Loucy (cell line): ENCODE results near the gene MAN1A2.

Source experiments
- H2AFZ ChIP-seq: fragments of 200-600 bp; sonication (generic); 2 replicates; pipeline ENCODE4 v1.6.0; 2016; ENCODE audit warnings: antibody characterized with exemption, mild to moderate bottlenecking, low read length, moderate library complexity
- H3F3A ChIP-seq: fragments of 200-600 bp; 2 replicates; pipeline ENCODE4 v1.6.0; 2016; ENCODE audit warnings: antibody characterized with exemption, low read depth, mild to moderate bottlenecking
- H3K27me3 ChIP-seq: fragments of 200-600 bp; sonication (generic); 2 replicates; pipeline ENCODE4 v1.6.1; 2014; ENCODE audit warnings: low read length, mild to moderate bottlenecking; ENCODE audit not compliant: insufficient read depth, poor library complexity, severe bottlenecking
- H3K36me3 ChIP-seq: fragments of 200-600 bp; sonication (generic); 2 replicates; pipeline ENCODE4 v1.6.1; 2016; ENCODE audit warnings: low read length; ENCODE audit not compliant: insufficient read depth
- H3K4me1 ChIP-seq: fragments of 200-600 bp; sonication (generic); 2 replicates; pipeline ENCODE4 v1.5.1; 2014; ENCODE audit warnings: low read length, mild to moderate bottlenecking; ENCODE audit not compliant: insufficient read depth, poor library complexity, severe bottlenecking
- H3K4me2 ChIP-seq: fragments of 200-600 bp; sonication (generic); 2 replicates; pipeline ENCODE4 v1.6.0; 2014; ENCODE audit warnings: antibody characterized with exemption, low read length, low read depth, mild to moderate bottlenecking; ENCODE audit not compliant: poor library complexity, severe bottlenecking
- H3K4me3 ChIP-seq: fragments of 200-600 bp; sonication (generic); 2 replicates; pipeline ENCODE4 v1.5.1; 2014; ENCODE audit warnings: low read length, mild to moderate bottlenecking, mixed read lengths; ENCODE audit not compliant: poor library complexity, severe bottlenecking
- H3K79me2 ChIP-seq: fragments of 200-600 bp; sonication (generic); 2 replicates; pipeline ENCODE4 v1.6.1; 2014; ENCODE audit warnings: low read length; ENCODE audit not compliant: insufficient read depth
- H3K9ac ChIP-seq: fragments of 200-600 bp; sonication (generic); 2 replicates; pipeline ENCODE4 v1.6.0; 2014; ENCODE audit warnings: mild to moderate bottlenecking, low read depth, low read length, moderate library complexity; ENCODE audit not compliant: poor library complexity, severe bottlenecking
- H3K9me2 ChIP-seq: fragments of 200-600 bp; sonication (generic); replicated peaks from 2 replicates; pipeline ENCODE4 v1.6.1; 2016; ENCODE audit warnings: low read depth, low read length, mixed read lengths
- H3K9me3 ChIP-seq: fragments of 200-600 bp; sonication (generic); 2 replicates; pipeline ENCODE4 v1.6.1; 2014; ENCODE audit warnings: mild to moderate bottlenecking, antibody characterized with exemption, low read length, low read depth; ENCODE audit not compliant: insufficient read depth
- H4K20me1 ChIP-seq: fragments of 200-600 bp; sonication (generic); 2 replicates; pipeline ENCODE4 v1.6.0; 2014; ENCODE audit warnings: antibody characterized with exemption, low read length, mild to moderate bottlenecking; ENCODE audit not compliant: insufficient read depth, poor library complexity, severe bottlenecking
- EZH2phosphoT487 ChIP-seq: fragments of 200-600 bp; IDR thresholded peaks from 2 replicates; pipeline ENCODE4 v1.6.1; 2018; ENCODE audit warnings: antibody characterized with exemption, mild to moderate bottlenecking, moderate library complexity, borderline replicate concordance
- TF ChIP-seq, protein P1 (sequence below): fragments of 200-600 bp; sonication (generic); conservative IDR thresholded peaks from 2 replicates; pipeline ENCODE4 v1.5.1; 2014; ENCODE audit warnings: mild to moderate bottlenecking, antibody characterized with exemption, low read length

MAN1A2 gene

GRCh38 chr1:117401761-117402160, 34.5 kb downstream of the MAN1A2 start:
- H3K9me2 ChIP-seq, result no peaks in the 10 kb centered on the region
- no peak overlapping the region for H2AFZ ChIP-seq
- no peaks in the 10 kb centered on the region for H3F3A ChIP-seq
- no peak for TF ChIP-seq EZH2phosphoT487
- TF ChIP-seq, protein P1, sequence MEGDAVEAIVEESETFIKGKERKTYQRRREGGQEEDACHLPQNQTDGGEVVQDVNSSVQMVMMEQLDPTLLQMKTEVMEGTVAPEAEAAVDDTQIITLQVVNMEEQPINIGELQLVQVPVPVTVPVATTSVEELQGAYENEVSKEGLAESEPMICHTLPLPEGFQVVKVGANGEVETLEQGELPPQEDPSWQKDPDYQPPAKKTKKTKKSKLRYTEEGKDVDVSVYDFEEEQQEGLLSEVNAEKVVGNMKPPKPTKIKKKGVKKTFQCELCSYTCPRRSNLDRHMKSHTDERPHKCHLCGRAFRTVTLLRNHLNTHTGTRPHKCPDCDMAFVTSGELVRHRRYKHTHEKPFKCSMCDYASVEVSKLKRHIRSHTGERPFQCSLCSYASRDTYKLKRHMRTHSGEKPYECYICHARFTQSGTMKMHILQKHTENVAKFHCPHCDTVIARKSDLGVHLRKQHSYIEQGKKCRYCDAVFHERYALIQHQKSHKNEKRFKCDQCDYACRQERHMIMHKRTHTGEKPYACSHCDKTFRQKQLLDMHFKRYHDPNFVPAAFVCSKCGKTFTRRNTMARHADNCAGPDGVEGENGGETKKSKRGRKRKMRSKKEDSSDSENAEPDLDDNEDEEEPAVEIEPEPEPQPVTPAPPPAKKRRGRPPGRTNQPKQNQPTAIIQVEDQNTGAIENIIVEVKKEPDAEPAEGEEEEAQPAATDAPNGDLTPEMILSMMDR, result no peak
- H3K4me2 ChIP-seq, result peak overlapping the region; percentile 7
- peaks cover 59% of the 10 kb centered on the region for H3K79me2 ChIP-seq
- H3K9ac ChIP-seq, result no peak overlapping the region
- H4K20me1 ChIP-seq, result no peaks in the 10 kb centered on the region
- peaks cover 10% of the 10 kb centered on the region; the same call in 1 of the 2 replicates for H3K9me3 ChIP-seq
- peaks cover 38% of the 10 kb centered on the region for H3K36me3 ChIP-seq
- H3K4me3 ChIP-seq, result no peak overlapping the region
- H3K4me1 ChIP-seq, result peaks cover 11% of the 10 kb centered on the region
- H3K27me3 ChIP-seq, result no peaks in the 10 kb centered on the region

DNA sequence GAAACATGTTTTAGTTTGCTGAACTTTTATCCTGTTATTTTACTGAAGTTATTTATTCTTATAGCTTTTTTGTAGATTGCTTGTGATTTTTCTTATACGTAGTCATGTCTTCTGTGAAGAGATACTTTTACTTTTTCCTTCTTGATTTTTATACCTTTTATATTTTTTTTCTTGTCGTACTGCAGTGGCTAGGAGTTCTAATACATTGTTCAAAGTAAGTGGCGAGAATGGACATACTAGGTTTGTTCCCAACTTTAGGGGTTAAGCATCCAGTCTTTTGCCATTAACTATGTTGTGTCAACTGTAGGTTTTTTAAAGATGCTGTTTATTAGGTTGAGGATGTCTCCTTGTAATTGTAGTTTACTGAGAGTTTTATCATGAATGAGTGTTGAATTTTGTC, 36.3 kb downstream of the MAN1A2 start:
- H3K4me3 ChIP-seq, result no peak overlapping the region
- no peak overlapping the region for H2AFZ ChIP-seq
- no peak overlapping the region for H3K4me2 ChIP-seq
- no peak overlapping the region for H3K9ac ChIP-seq
- H3K9me3 ChIP-seq, result peaks cover 10% of the 10 kb centered on the region; the same call in 1 of the 2 replicates
- H3F3A ChIP-seq, result no peaks in the 10 kb centered on the region
- peaks cover 11% of the 10 kb centered on the region for H3K4me1 ChIP-seq
- peaks cover 51% of the 10 kb centered on the region for H3K36me3 ChIP-seq
- peaks cover 44% of the 10 kb centered on the region for H3K79me2 ChIP-seq
- no peaks in the 10 kb centered on the region for H3K27me3 ChIP-seq
- no peak for TF ChIP-seq EZH2phosphoT487
- TF ChIP-seq, protein P1, result no peak
- no peaks in the 10 kb centered on the region for H3K9me2 ChIP-seq
- no peaks in the 10 kb centered on the region for H4K20me1 ChIP-seq

DNA sequence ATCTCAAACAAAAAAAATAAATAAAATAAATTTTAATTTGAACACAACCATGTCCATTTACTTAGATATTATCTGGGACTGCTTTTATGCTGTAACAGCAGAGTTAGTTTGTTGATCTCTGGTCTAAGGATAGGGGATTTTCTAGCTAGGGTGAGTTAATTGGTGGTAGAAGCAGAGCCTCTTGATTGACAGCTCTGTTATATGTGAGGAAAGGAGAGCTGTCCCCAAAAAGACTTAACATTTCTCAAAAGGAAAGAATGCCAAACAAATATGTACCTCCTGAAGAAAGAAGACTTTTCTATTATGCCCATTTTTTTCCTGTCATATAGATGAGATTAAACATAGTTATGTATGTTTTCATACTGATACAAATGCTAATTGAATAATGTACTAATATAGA, 37.8 kb downstream of the MAN1A2 start:
- Histone ChIP-seq H3K9ac (no peak overlapping the region), H3K27me3 (no peaks in the 10 kb centered on the region), H3K36me3 (peaks cover 51% of the 10 kb centered on the region), H3K4me3 (no peak overlapping the region), H3K4me2 (no peak overlapping the region), H3K9me2 (no peaks in the 10 kb centered on the region), H3K79me2 (peaks cover 35% of the 10 kb centered on the region), H3F3A (no peaks in the 10 kb centered on the region), H2AFZ (no peak overlapping the region), H3K9me3 (peaks cover 10% of the 10 kb centered on the region; the same call in 1 of the 2 replicates), H3K4me1 (peaks cover 11% of the 10 kb centered on the region), H4K20me1 (no peaks in the 10 kb centered on the region)
- TF ChIP-seq, protein P1, result no peak
- no peak for TF ChIP-seq EZH2phosphoT487
